ENCODE measurements around the gene RETN.

The RETN gene

DNA sequence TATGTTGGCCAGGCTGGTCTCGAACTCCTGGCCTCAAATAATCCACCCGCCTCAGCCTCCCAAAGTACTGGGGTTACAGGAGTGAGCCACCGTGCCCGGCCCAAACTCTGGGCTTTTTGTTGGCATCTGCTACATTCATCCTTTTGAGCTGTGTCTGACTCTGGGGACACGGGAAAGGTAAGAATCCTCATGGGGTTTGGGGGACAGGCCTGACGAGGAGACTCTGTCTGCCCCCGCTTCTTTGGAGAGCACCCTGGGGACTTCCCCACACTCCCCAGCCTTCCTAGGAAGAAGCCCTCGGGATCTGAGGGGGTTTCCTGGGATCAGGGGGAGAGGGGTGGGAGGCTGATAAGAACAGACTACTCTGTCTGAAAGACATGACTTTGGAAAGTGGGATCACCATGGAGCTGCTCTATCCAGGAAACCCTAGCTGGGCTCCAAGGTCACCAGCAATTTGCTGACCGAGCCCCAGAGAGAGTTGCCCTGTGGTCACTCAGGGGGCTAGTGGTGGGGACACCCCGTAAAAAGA, 41.1 kb downstream of the RETN start:
- no peak for DNase-seq

GRCh38 chr19:7710616-7711015, 41.8 kb downstream of the RETN start:
- no peak for DNase-seq

GRCh38 chr19:7715671-7716070, 46.8 kb downstream of the RETN start:
- DNase-seq = no peak

DNA sequence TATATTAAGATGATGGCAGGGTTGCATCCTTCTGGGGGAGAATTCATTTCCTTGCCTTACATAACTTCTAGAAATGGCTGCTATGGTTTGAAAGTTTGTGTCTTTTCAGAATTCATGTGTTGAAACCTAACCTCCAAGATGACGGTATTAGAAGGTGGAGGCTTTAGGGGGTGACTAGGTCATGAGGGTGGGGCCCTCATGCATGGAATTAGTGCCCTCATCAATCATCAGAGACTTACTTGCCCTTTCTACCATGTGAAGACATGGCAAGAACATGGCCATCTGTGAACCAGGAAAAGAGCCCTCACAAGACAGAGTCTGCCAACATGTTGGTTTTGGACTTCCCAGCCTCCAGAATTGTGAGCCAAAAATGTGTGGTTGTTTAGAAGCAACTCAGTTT, 47.9 kb downstream of the RETN start:
- no peak for DNase-seq

GRCh38 chr19:7718668-7719067, 49.8 kb downstream of the RETN start:
- no peak for DNase-seq
